Measurements from ENCODE around the gene CHDH. TPM values are rescaled to one million over a fixed set of nuclear protein-coding genes. Genes with fewer than 3 reads are reported as not detected.

The CHDH gene
- total RNA-seq, 4 donors from 2014 or later, result 0.16 to 2.6 (median 1.6) TPM

GRCh38 chr3:53833700-53834099 lies 12.5 kb downstream of the CHDH start:
- no peak for DNase-seq (ENCODE audit: low spot score)
- TF ChIP-seq CTCF (IDR thresholded peaks at IDR 0.05), result no peak
- ATAC-seq (ENCODE audit: low FRiP score), result peak; percentile 22

- no peak for DNase-seq (ENCODE audit: low spot score)
- ATAC-seq (ENCODE audit: low FRiP score), result peak; percentile 19
- TF ChIP-seq CTCF (IDR thresholded peaks at IDR 0.05), result no peak
Measured at GRCh38 chr3:53833053-53833645, 13.1 kb downstream of the CHDH start.

GRCh38 chr3:53830944-53831343 lies 15.3 kb downstream of the CHDH start:
- ATAC-seq (ENCODE audit: low FRiP score) (no peak), DNase-seq (ENCODE audit: low spot score) (no peak)

GRCh38 chr3:53829605-53830004 lies 16.6 kb downstream of the CHDH start:
- no peak for DNase-seq (ENCODE audit: low spot score)
- ATAC-seq (ENCODE audit: low FRiP score), result no peak
- TF ChIP-seq CTCF (IDR thresholded peaks at IDR 0.05), result no peak

More at GRCh38 chr3:53830944-53831343, 15.3 kb downstream of the CHDH start:
- no peak for TF ChIP-seq CTCF (IDR thresholded peaks at IDR 0.05)

- TF ChIP-seq CTCF (IDR thresholded peaks at IDR 0.05), result no peak
- no peak for DNase-seq (ENCODE audit: low spot score)
- ATAC-seq (ENCODE audit: low FRiP score), result no peak
Measured at GRCh38 chr3:53828581-53828980, 17.6 kb downstream of the CHDH start.

- ATAC-seq (ENCODE audit: low FRiP score), result no peak
- no peak for TF ChIP-seq CTCF (IDR thresholded peaks at IDR 0.05)
- DNase-seq (ENCODE audit: low spot score), result no peak
Measured at GRCh38 chr3:53826048-53826447, 20.2 kb downstream of the CHDH start.

- no peak for TF ChIP-seq CTCF (IDR thresholded peaks at IDR 0.05)
- DNase-seq (ENCODE audit: low spot score) (no peak), ATAC-seq (ENCODE audit: low FRiP score) (no peak)
Measured at GRCh38 chr3:53824795-53825194, 21.4 kb downstream of the CHDH start.
